GM19463 (cell line): Measurements from ENCODE around the gene FAM200C.

Experiments
- ATAC-seq: cut with Tn5 transposase; IDR thresholded peaks from one replicate; pipeline ENCODE4 v1.9.1; 2021; ENCODE audit warnings: mild to moderate bottlenecking, moderate library complexity; ENCODE audit not compliant: unreplicated experiment

The FAM200C gene

DNA sequence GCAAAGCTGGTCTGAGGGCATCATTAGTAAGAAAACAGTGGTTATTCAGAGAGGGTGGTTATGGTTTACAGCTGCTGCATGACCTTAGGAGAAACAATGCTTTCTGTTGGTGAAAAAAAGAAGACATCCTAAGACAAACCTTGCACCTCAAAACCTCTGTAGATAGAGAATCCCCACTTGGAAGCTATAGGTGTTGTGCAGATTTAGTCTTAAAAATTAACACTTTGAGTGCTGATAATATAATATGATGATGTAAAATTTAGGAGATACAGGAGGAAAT is 20.4 kb upstream of the FAM200C start:
- no peak for ATAC-seq

DNA sequence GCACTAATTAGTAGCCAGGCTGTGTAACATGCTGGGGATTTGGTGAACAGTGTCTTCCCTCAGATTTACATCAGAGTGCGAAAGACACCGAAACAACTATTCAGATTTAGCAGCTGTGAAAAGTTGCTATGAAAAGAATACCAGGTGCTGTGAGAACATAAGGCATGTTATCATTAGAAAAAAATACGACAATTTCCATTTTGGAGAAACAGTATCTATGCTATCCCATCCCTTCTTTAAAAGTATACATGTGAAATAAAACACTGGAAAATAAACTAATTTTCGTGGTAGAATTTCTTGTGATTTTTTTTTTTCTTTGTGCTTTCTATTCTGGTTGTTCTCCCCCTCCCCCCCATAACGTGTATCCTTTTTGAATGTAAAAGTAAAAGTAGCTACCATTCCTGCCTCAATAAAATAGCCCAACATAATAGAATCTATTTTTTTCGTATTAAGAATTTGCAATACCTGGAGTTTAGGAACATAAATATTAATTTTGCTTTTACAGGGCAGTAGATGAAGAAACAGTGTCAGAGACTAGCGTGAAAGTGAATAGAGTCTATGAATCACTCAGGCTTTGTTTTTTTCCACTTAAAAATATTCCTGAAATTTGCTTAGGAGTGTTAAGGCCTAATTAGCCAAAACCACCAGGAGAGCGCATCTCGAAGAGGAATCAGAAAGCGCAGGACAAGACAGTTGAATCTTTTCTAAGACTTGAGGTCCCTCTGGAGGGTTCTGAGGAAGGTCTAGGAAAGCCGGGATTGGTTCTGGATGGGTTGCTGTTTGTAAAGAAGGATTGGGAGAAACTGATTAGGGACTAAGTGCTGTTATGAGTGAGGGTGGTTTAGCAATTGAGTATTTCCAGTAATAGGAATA is 19.8 kb upstream of the FAM200C start:
- ATAC-seq: peak; percentile 27

DNA sequence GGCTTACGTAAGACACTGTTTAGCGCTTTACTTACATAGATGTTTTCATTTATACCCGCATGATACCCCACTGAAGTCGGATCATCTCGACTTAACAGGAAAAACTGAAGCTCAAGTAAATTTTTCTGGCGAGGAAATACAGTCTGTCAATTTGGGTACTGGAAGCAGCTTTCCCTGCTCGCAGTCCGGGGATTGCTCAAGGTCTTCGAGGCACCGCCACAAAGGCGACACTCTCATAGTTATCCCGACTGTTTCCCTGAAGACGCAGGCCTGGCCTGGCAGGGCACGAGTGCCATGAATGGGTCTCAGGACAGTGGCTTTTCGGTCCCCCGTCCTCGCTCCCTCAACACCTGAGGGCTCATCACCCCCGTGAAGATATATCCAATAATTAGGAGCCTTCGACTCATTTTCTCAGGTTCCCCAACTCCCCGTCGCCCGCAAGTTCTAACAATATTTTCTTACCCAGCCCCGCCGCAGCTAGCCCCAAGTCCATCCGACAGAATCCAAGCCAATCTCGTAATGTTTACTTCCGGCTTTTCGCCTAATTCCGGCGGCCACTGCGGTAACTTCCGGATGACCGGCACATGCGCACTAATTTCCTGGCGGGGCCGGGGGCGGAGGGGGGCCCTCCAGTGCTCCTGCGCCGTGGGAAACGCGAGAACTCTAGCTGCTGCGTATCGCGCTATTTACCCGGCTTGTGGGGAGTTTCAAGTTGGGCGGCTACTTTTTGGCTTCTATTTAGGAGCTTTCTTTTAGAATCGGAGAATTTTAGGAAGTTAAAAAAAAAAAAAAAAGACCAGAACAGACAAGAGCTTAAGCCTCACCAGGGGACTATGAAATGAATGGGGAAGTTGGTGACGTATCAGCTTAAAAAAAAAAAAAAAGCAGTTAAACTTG is 19.0 kb upstream of the FAM200C start, which contains the start of gene SLU7:
Gene SLU7, minus strand, starts transcription at position 521 of the 897 bp plus-strand sequence. CDS start 3,787 bp downstream, outside the sequence.
- ATAC-seq: peak; percentile 65

DNA sequence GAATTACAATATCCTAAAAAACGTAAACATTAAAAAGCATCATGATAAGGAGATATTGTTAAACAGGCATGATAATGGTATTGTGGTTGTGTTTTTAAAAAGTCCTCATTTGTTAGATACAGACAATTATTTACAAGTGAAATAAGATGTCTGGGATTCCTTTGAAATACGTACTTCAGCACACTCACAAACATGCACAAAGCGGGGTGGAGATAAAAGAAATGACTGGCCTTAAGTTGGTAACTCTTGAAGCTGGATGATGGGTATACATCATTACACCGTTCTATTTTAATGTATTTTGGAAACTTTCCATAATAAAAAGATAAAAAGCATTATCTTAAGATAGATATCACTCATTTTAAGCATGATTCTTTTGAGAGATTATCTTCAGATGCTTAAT is 1.0 kb downstream of the FAM200C start:
- ATAC-seq: no peak

DNA sequence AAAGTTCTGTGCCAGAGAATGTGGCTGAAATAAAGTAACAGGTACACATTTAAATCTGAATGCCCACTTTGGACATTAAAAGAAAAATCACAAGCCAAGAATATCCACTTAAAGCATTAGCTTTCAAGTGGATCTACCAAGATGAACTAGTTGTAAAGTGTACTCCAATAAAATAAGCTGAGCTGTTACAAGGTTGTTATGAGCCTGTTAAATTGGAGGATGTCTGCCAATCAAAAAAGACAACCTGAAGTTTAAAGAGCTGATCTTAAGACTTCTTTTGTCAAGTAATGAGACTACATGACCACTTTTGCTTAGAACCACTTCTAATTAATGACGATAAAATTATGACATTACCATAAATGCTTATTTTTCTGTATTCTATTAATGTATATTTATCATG is 2.4 kb downstream of the FAM200C start:
- no peak for ATAC-seq

DNA sequence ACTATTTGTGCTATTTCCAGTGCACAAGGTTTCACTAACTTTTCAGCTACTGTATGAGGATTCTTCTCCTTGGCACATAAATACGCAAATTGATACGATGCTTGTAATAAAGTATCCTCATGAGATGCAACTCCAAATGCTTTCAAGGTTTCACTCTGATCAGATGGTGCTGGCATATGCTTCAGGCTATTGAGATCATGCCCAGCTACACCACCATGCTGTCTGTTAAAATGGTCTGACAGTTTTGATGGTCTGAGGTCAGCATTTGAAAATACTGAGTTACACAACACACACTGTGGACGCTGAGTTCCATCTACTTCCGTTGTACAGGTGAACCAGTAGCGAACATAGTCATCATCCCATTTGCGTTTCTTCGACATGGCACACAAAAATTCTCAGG is 4.7 kb downstream of the FAM200C start:
- ATAC-seq: no peak

DNA sequence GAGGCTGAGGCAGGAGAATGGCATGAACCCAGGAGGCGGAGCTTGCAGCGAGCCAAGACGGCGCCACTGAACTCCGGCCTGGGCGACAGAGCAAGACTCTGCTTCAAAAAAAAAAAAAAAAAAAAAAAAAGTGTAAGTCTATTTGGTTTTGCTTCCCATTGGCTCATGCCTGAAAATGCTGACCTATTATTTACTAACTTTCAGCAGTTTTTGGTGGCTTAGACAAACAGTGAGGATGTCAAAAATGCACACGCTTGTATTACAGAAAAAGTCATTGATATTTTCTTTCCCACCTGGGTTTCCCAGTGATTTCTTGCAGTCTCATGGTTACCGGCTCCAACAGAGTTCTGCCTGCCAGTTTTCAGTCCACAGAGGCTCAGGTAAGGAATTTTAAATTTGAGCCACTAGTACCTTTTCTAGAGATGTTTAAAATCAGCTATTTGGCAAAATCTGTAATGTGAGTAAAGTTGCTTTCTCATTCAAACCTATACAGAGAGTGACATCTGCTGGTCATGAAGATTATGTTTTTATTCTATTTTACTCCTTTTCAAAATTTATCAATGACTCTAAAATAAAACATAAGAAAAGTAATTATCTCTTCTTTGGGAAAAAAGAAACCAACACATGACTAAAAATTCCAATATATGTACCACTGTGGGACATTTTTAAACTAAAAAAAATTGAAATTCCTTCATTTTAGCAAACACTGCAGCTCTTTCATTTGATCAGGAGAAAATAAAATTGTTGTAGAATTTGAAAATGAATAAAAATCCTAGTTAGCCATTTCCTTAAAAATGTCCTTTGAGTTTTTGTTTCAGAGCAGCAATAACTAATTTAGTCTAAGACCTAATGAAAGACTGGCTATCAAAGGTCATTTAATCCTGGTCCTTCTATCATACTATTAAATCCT is 8.8 kb downstream of the FAM200C start:
- no peak for ATAC-seq

DNA sequence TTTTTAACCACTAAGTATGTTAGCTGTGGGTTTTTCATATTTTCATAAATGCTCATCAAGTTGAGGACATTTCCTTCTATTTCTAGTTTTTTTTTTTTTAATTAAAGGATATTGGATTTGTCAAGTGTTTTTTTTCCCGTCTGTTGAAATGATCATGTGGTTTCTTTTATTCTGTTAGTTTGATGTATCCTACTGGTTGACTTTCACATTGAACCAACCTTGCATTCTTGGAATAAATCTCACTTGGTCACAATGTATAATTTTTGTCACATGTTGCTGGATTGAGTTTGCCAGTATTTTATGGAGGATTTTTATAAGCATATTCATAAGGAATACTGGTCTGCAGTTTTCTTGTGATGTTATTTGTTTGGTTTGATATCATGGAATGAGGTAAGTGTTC is 12.4 kb downstream of the FAM200C start:
- no peak for ATAC-seq

DNA sequence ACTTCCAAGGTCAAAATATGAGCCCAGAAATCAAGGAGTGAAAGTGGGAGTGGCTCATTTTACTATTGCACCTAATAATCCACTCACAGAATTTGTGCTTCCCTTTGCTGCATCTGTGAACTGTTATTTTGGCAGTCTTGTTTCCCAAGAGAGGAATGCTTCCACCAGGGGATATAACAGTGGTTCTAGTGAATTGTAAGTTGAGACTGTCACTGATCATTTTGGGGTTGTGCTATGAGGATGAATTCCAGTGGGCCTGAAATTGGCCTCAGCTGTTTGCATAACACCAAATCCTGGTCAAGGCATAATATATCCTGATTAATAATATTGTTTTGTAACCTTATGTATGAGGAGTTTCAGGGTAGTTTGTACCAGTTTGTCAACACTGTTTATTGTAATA is 14.4 kb downstream of the FAM200C start:
- ATAC-seq: no peak

DNA sequence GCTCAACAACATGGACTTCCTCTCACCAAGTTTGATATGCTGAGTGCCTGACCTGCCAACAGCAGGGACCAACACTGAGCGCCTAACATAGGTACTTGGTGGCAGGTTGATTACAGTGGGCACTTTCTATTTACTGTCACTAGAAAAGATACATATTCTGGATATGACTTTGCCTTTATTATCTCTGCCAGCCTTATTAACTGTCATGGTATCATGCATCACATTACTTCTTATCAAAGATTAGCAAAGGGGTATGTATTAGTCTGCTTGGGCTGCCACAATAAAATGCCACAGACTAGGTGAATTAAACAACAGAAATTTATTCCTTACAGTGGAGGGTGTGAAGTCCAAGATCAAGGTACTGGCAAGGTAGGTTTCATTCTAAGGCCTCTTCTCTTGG is 15.2 kb downstream of the FAM200C start:
- ATAC-seq: no peak

DNA sequence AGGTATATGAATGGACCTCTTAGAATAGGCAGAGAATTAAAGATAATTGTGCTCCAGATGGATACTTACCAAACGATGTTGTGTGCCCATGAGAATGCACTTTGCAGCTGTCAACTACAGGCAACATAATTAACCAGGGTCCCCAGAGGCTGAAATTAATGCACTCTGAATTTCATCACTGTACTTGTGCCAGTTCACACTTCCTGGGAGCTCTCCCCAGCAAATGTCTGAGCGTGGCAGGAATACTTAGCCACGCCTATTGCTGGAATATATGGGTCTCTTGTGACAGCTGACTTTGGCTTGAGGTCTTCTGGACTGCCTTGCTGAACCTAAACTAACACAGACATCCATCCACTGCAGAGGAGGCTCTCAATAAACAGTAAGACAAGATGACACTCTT is 17.5 kb downstream of the FAM200C start:
- no peak for ATAC-seq

DNA sequence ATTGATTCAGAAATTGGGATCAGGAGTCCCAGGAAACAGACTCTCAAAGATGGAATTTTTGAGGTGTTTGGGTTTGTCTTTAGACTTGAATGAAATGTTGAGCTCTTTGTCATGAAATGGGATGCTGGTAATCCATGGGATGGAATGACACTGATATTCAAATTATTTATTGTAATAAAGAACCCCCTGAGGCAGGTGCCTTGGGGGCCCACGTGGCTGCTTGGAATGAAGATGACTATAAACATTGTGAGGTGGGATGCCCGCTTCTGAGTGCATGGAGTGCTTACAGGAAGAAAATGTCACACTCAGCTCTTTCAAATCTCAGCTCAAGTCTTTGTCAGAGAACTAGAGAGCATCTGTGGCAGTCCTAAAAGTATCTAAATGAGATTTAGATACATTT is 19.8 kb downstream of the FAM200C start:
- ATAC-seq: no peak

DNA sequence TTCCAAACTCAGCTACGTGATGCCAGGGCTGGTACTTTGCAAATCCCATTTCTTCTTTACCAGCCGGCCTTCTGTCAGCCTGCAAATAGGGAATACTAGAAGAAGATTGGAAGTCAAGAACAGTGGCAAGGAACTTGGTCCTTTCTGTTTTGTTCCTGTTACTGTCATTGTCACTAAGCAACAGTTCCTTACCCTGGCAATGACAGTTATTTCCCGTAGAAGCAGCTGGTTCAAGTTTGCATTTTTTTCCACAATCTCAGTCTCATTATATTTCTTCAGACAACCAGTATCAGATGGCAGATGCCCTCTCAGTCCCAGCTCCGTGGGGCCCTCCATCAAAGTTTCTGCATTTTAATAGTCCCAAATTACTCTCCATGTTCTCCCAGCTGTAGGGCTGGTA is 20.3 kb downstream of the FAM200C start:
- ATAC-seq: no peak

DNA sequence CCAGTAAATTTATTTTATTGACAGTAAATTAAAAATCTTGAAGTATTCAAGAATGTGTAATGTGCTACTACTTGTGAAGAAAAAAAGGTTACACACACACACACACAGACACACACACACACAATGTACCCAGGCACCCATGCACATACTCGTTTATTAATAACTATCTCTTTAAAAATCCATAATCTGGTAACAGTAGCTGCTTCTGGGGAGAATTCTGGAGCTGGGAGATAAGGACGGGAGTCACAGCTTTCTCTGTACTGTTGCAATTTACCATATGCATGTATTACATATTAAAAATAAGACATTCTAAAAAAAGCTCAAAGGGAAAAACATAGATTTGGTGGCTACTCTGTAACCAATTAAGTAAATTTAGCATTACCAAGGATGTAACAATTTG is 21.5 kb downstream of the FAM200C start:
- ATAC-seq: no peak

DNA sequence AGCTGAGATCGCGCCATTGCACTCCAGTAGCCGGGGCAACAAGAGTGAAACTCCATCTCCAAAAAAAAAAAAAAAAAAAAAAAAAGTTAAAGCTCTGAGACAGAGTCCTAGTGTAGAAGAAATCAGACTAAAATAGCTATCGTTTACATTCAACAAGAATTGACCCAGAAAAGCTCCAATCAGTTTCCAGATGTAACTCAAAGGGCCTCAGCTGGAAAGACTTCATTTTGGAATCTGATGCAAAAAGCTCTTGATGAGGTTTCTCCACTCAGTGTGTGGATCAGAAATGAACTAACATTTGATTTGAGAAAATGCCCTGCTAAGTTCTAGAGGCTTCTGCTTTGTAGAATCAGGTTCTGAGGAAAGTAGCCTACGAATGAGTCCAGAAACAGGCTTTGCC is 22.2 kb downstream of the FAM200C start:
- ATAC-seq: no peak

DNA sequence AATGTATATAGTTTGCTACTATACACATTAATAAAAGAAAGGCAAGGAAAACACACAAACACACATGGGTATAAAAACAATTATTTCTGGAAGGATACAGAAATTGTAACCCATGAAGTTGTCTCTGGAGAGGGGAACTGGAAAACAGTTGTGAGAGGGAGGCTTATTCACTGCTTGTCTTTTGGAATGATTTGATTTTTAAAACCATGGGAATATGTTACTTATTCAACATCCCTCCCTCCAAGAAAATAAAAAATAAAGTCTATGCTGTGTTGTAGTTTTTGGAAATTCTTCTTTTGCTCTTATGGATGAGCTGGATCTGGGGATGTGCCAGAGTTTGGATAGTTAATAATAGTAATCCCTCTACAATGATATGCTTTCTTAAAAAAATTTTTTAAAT is 23.4 kb downstream of the FAM200C start:
- no peak for ATAC-seq

DNA sequence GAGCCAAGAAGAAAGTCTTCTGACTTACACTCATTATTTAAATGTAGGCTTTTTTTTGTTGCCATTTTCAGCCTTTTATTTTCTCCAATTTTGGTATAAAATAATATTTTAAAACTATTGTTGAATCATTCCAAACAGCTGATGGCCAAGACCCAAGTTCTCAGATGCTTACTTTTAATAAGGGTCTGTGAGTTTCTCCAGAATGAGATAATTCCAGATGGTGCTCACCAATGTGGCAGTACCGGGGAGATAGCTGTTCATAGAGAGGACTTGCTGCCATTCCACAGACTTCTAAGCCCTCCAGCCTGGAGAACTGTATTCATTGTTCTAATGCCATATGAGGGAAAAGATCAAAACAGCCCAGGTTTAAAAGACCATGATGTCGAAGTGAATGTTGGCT is 24.2 kb downstream of the FAM200C start:
- no peak for ATAC-seq

DNA sequence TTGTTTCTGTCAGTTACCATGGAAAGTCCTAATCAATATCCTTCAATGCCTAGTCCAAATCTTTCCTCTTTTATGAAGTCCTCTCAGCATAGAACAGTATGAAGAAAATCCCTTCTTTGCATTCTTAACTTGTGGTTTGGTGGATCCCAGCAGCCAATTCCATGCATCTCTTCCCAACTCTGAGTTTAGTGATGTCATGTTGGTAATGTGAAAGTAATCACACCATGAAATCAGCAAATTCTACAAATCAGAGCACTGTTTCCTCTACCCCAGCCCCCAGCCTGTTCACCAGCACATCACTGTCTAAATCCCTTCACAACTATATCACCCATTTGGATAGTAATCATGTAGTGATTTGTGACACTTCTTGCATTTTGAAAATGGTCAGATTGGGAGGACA is 24.7 kb downstream of the FAM200C start:
- ATAC-seq: no peak

DNA sequence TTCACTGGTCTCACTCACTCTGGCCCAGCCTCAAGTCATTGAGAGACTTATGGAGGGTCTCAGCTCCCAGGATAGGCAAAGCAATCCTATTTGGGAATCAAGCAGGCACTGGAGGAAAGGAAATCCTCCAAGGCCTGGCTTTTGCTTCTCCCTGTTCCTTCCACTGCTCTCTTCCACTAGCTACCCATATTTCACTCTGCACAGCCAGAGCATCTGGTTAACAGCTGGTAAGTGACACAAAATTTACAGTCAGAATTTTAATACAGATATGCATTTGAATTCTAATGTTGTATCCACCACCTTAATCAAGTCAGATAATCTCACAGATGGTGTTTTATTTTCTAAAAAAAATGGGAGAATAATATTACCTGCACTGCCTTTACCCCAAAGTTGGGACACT is 28.6 kb downstream of the FAM200C start:
- ATAC-seq: no peak

DNA sequence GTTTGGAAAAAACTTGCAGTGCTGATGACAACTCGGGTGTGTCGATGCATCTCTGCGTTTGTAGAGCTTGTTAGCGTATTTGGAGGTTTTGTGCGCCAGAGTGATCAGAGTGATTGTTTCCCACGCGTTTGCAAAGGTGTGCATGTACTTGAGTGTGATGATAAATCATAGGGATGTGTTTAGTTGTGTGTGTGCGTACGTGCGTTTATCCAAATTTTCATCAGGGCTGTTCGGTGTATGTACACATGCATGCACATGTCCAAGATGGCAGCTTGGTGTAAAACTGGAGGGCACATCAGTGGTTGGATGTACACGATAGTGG is 29.2 kb downstream of the FAM200C start:
- ATAC-seq: no peak

DNA sequence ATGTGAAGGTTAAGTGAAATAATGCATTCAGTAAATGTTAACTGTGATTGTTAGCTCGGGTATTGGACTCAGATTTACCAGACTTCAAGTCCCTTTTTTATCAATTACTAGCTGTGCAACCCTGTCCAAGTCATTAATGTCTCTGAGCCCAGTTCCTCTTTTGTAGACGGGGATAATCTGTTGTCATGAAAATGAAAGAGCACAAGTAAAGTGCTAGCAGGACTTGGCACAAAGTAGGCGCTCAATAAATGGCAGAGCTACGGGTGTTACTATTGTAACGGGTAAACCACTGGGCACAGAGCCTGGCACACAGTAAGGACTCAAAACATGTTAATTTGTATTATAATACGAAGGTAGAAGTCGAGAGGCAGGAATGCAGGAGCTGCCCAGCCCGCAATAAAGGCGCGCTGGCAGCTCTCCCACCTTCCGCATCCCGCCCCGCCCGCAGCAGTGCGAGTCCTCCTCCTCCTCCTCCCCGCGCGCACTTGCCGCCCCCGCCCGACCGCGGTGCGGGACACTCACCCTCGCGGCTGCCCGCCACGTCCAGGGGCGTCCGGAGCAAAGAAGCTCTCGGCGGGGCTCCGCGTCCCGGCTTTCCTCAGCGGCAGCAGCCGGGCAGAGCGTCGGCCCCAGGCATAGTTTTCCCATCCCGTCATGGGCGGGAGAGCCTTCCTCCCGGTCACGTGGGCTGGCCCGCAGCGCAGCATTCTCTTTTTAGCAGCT is 29.7 kb downstream of the FAM200C start, which contains the start of gene C1QTNF2:
Gene C1QTNF2, minus strand, starts transcription at position 637 of the 723 bp plus-strand sequence. CDS start 15,615 bp downstream, outside the sequence.
- ATAC-seq: peak; percentile 60
